ENCODE results near the gene ATP2C1.

GRCh38 chr3:131020122-131020693, 126.3 kb downstream of the ATP2C1 start:
- TF ChIP-seq CTCF (conservative IDR thresholded peaks at IDR 0.05 in 1 of 2, IDR thresholded peaks at IDR 0.05 in 1 of 2; ENCODE audit: low read depth in 1 of 2, low read length in 2 of 2) (no peak), EZH2 (IDR thresholded peaks at IDR 0.05; ENCODE audit: low read length, missing control alignments) (no peak)
